HepG2 (cell line): ENCODE results near the gene FOXN3. TPM values are rescaled to one million over a fixed set of nuclear protein-coding genes. Genes with fewer than 3 reads are reported as not detected.

Experiments
- ATAC-seq: fragments of 200-7000 bp; cut with Tn5 transposase; 3 replicates; pipeline ENCODE4 v1.9.1; 2020; ENCODE audit warnings: mild to moderate bottlenecking, moderate library complexity
- BruUV-seq: library from RNA; stranded (reverse); fragments of 400-500 nt; replicated peaks from 2 replicates; lab custom pipeline; 2021; lab: Mats Ljungman, UMichigan
- CTCF ChIA-PET: fragments of 300-600 bp; formaldehyde crosslinking; extraction: SDS; loops from one replicate; lab custom pipeline; 2021; ENCODE audit warnings: low total read pairs, inconsistent platforms, low intra/inter-chr PET ratio; lab: Yijun Ruan, JAX
- POLR2A ChIA-PET: fragments of 350-600 bp; sonication (Branson Sonifier 250); formaldehyde crosslinking; loops from one replicate; lab custom pipeline; 2020; ENCODE audit warnings: antibody characterized with exemption, inconsistent platforms; lab: Yijun Ruan, JAX
- DNase-seq: peaks from one replicate; pipeline ENCODE4 v3.0.0-alpha.2; 2015; ENCODE audit warnings: low spot score
- FAIRE-seq: peaks from 3 replicates; lab custom pipeline; 2011; peaks lifted over from hg19 to GRCh38; lab: Jason Lieb, UNC
- H2AFZ ChIP-seq: one replicate; pipeline ENCODE4 v1.6.1; 2011; ENCODE audit warnings: low read length, inconsistent platforms
- H3K27ac ChIP-seq: fragments of 300-600 bp; 3 replicates; pipeline ENCODE4 v1.8.0; 2011; ENCODE audit warnings: mixed run types, mild to moderate bottlenecking, mixed read lengths, low read length, inconsistent platforms; ENCODE audit not compliant: insufficient read depth; ENCODE audit errors: extremely low read length
- H3K27me3 ChIP-seq, 2 experiments: fragments of 200-600 bp in 1 of 2; 2 replicates in 1 of 2; 3 replicates in 1 of 2; pipeline versions ENCODE4 v1.6.0 to v1.8.0; 2011; ENCODE audit warnings: low read length in 2 of 2, mild to moderate bottlenecking in 2 of 2, moderate library complexity in 2 of 2, inconsistent platforms in 1 of 2; ENCODE audit not compliant: insufficient read depth in 2 of 2, control insufficient read depth in 1 of 2
- H3K36me3 ChIP-seq, 2 experiments: fragments of 200-600 bp in 1 of 2; replicated peaks in 1 of 2; 2 replicates in 1 of 2; 3 replicates in 1 of 2; pipeline versions ENCODE4 v1.5.1 to v1.8.0; 2011; ENCODE audit warnings: low read length in 2 of 2, inconsistent platforms in 1 of 2; ENCODE audit not compliant: insufficient read depth in 2 of 2, control insufficient read depth in 1 of 2
- H3K4me1 ChIP-seq: 2 replicates; pipeline ENCODE4 v1.5.1; 2012; ENCODE audit warnings: low read length, inconsistent platforms; ENCODE audit not compliant: insufficient read depth
- H3K4me2 ChIP-seq: 2 replicates; pipeline ENCODE4 v1.6.0; 2011; ENCODE audit warnings: low read depth, low read length, inconsistent platforms
- H3K4me3 ChIP-seq, 3 experiments: fragments of 200-600 bp in 1 of 3; sonication (generic), shearing (Covaris generic) in 1 of 3; replicated peaks in 1 of 3; 2 replicates each; pipeline ENCODE4 v1.5.1; 2011 to 2016; ENCODE audit warnings: low read length in 3 of 3, inconsistent platforms in 2 of 3, low read depth in 2 of 3, mild to moderate bottlenecking in 2 of 3, control low read depth in 1 of 3, mixed read lengths in 1 of 3; ENCODE audit not compliant: insufficient read depth in 1 of 3
- H3K79me2 ChIP-seq: one replicate; pipeline ENCODE4 v1.6.1; 2011; ENCODE audit warnings: low read length, inconsistent platforms; ENCODE audit not compliant: insufficient read depth
- H3K9ac ChIP-seq: 2 replicates; pipeline ENCODE4 v1.6.0; 2011; ENCODE audit warnings: mild to moderate bottlenecking, low read depth, low read length, inconsistent platforms; ENCODE audit not compliant: insufficient read depth
- H3K9me3 ChIP-seq: 2 replicates; pipeline ENCODE4 v1.5.1; 2012; ENCODE audit warnings: mild to moderate bottlenecking, low read length
- H4K20me1 ChIP-seq: 2 replicates; pipeline ENCODE4 v1.6.0; 2011; ENCODE audit warnings: inconsistent platforms, mild to moderate bottlenecking, low read length, moderate library complexity; ENCODE audit not compliant: insufficient read depth
- ARHGAP35 ChIP-seq: sonication (generic); formaldehyde crosslinking; IDR thresholded peaks from 2 replicates; pipeline ENCODE4 v1.9.0; 2022; ENCODE audit warnings: mild to moderate bottlenecking, inconsistent platforms, moderate library complexity, missing genetic modification reagents, borderline replicate concordance
- ATF3 ChIP-seq: sonication (generic); formaldehyde crosslinking; IDR thresholded peaks from 2 replicates; pipeline ENCODE4 v1.4.0; 2020; ENCODE audit warnings: missing genetic modification reagents
- FOXP1 ChIP-seq, 2 experiments: fragments of 450-650 bp in 1 of 2; IDR thresholded peaks; 2 replicates each; pipeline ENCODE4 v1.6.1; 2017 to 2018; ENCODE audit warnings: antibody characterized with exemption in 1 of 2
- GATAD2A ChIP-seq: IDR thresholded peaks from 2 replicates; pipeline ENCODE4 v1.6.1; 2016
- GLI4 ChIP-seq: sonication (generic); formaldehyde crosslinking; IDR thresholded peaks from 2 replicates; pipeline ENCODE4 v1.5.1; 2020; ENCODE audit warnings: missing genetic modification reagents, mild to moderate bottlenecking, moderate library complexity, borderline replicate concordance
- HES4 ChIP-seq: sonication (generic); formaldehyde crosslinking; IDR thresholded peaks from 2 replicates; pipeline ENCODE4 v1.9.0; 2021; ENCODE audit warnings: mild to moderate bottlenecking, missing genetic modification reagents, borderline replicate concordance
- KDM3A ChIP-seq: IDR thresholded peaks from 2 replicates; pipeline ENCODE4 v1.6.1; 2018; ENCODE audit warnings: low read depth, missing compliant biosample characterization
- MZF1 ChIP-seq: sonication (generic); formaldehyde crosslinking; IDR thresholded peaks from 2 replicates; pipeline ENCODE4 v1.8.1; 2023; ENCODE audit warnings: mild to moderate bottlenecking, missing genetic modification reagents, borderline replicate concordance
- ZBED4 ChIP-seq: sonication (generic); formaldehyde crosslinking; IDR thresholded peaks from 2 replicates; pipeline ENCODE4 v1.4.0; 2020; ENCODE audit warnings: missing genetic modification reagents, borderline replicate concordance
- ZBTB8A ChIP-seq: sonication (generic); formaldehyde crosslinking; IDR thresholded peaks from 2 replicates; pipeline ENCODE4 v1.4.0; 2020; ENCODE audit warnings: mild to moderate bottlenecking, low read depth, missing genetic modification reagents, borderline replicate concordance
- ZIK1 ChIP-seq: sonication (generic); formaldehyde crosslinking; IDR thresholded peaks from 2 replicates; pipeline ENCODE4 v1.5.0; 2020; ENCODE audit warnings: mild to moderate bottlenecking, low read depth, missing genetic modification reagents, borderline replicate concordance
- ZNF253 ChIP-seq: sonication (generic); formaldehyde crosslinking; IDR thresholded peaks from 2 replicates; pipeline ENCODE4 v1.8.0; 2022; ENCODE audit warnings: mild to moderate bottlenecking, missing genetic modification reagents, borderline replicate concordance
- ZNF260 ChIP-seq: sonication (generic); formaldehyde crosslinking; IDR thresholded peaks from 2 replicates; pipeline ENCODE4 v1.4.0; 2020; ENCODE audit warnings: missing genetic modification reagents, low read depth, mild to moderate bottlenecking, borderline replicate concordance
- ZNF496 ChIP-seq: sonication (generic); formaldehyde crosslinking; IDR thresholded peaks from 2 replicates; pipeline ENCODE4 v1.8.1; 2023; ENCODE audit warnings: mild to moderate bottlenecking, moderate library complexity, missing genetic modification reagents; ENCODE audit not compliant: insufficient replicate concordance
- ZNF878 ChIP-seq: sonication (generic); formaldehyde crosslinking; IDR thresholded peaks from 2 replicates; pipeline ENCODE4 v1.8.1; 2023; ENCODE audit warnings: mild to moderate bottlenecking, missing genetic modification reagents, moderate library complexity
- ZSCAN22 ChIP-seq: sonication (generic); formaldehyde crosslinking; IDR thresholded peaks from 2 replicates; pipeline ENCODE4 v1.4.0; 2020; ENCODE audit warnings: mild to moderate bottlenecking, missing genetic modification reagents
- WGBS: methylation state at CpG from one replicate; pipeline ENCODE4 v1.1.6; 2017; ENCODE audit warnings: low lambda C conversion rate; 5-methylcytosine and 5-hydroxymethylcytosine counted together
- in situ Hi-C: cut with HindIII; loops from 2 replicates; pipeline ENCODE4 v1.10.0; 2017; ENCODE audit warnings: low pct_unique_long_range_greater_than_20kb; ENCODE audit not compliant: extremely low pct_ligation_motif_present
- intact Hi-C: fragments of 100-400 bp; cut with micrococcal nuclease; formaldehyde crosslinking; loops from one replicate; pipeline ENCODE4 v1.10.0; 2022; ENCODE audit not compliant: unreplicated experiment
- polyA plus RNA-seq, 8 experiments: library from polyadenylated mRNA; depleted of rRNA in 3 of 8; stranded (reverse) in 7 of 8; unstranded in 1 of 8; fragments of >200 nt; fragmentation: Illumina TruSeq in 4 of 8; extraction: Trizol in 4 of 8; gene quantifications; 2 replicates each; pipeline versions ENCODE4 v1.2.1 to v1.2.3, GENCODE V29; 2011 to 2016; ENCODE audit warnings: low read depth in 4 of 8, missing spikeins in 1 of 8, mixed read lengths in 1 of 8; ENCODE audit not compliant: insufficient read depth in 1 of 8
- total RNA-seq, 5 experiments: library from RNA; depleted of rRNA; stranded (reverse); fragments of >200 nt; fragmentation: Illumina TruSeq; extraction: Trizol; gene quantifications; 2 replicates each; pipeline ENCODE4 v1.2.3, GENCODE V29; 2016; ENCODE audit warnings: low read depth in 1 of 5
- TF ChIP-seq, protein P1 (sequence below): sonication (generic); IDR thresholded peaks from 2 replicates; pipeline ENCODE4 v1.6.1; 2016; ENCODE audit warnings: low read depth, borderline replicate concordance
- TF ChIP-seq, protein P2 (sequence below): sonication (generic); formaldehyde crosslinking; IDR thresholded peaks from 2 replicates; pipeline ENCODE4 v1.5.1; 2020; ENCODE audit warnings: missing genetic modification reagents, mild to moderate bottlenecking, borderline replicate concordance

Gene FOXN3
- total and polyA plus RNA-seq, 2 of the 13 experiments (the other 11 are each of a cell fraction or from before 2014, with no cell fraction given): 32.4 to 70.2 TPM

DNA sequence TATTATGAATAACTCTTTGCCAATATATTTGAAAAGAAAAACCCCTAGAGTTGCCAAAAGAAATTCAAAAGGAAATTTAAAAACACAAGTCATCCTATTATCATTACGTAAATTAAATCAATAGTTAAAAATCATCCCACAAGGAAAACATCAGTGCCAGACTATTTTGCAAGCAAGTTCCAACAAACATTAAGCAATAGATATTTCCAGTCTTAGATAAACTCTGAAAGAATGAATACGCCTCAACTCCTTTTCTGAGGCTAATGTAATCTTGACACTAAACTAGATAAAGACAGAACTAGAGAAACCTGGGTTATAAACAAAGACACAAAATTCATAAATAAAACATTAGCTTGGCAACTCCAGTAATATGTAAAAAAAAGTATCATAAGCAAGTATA is 245.9 kb downstream of the FOXN3 start (continued):
- no peak for TF ChIP-seq FOXP1 (IDR thresholded peaks at IDR 0.05)
- TF ChIP-seq FOXP1 (CRISPR knock-in tag; IDR thresholded peaks at IDR 0.05): no peak
- TF ChIP-seq GATAD2A (CRISPR knock-in tag): peak; percentile 81
- no peak for TF ChIP-seq HES4 (CRISPR knock-in tag)
- no peak for TF ChIP-seq ZNF496 (CRISPR knock-in tag)
- no peak for TF ChIP-seq ZNF878
- no peak for TF ChIP-seq ARHGAP35 (CRISPR knock-in tag)
- no peak for TF ChIP-seq ZBTB8A (CRISPR knock-in tag)
- TF ChIP-seq KDM3A: no peak
- no peak for TF ChIP-seq ATF3
- no peak for TF ChIP-seq GLI4

DNA sequence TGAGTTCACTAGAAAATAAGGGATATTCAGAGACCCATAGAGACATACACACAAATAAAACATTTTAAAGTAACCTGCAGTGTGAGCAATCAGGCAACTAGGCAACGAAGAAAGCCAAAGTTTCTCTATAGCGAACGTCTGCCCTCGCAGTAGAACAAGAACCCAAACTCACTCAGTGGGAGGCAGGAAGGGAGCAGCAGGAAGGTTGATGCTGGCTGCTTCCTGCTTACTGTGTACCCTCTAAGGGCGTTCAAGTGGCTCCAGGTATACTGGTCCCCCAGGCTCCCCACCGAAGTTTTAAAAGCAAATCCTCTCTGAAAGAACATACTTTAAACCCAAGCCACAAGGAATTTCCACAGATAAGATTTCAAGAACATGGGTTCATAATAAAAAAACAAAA is 249.3 kb downstream of the FOXN3 start:
- FAIRE-seq (no peak), ATAC-seq (no peak), DNase-seq (no peak)
- no peak overlapping the region for H3K9ac ChIP-seq
- no peaks in the 10 kb centered on the region for H3K4me1 ChIP-seq
- H3K79me2 ChIP-seq: no peaks in the 10 kb centered on the region
- H4K20me1 ChIP-seq: peaks cover 5% of the 10 kb centered on the region; the same call in 1 of the 2 replicates
- no peak overlapping the region for H3K4me3 ChIP-seq
- ChIA-PET POLR2A (no interaction called here), CTCF (no interaction called here)
- H3K4me2 ChIP-seq: no peak overlapping the region
- peaks cover 24 to 47% of the 10 kb centered on the region in 2 experiments for H3K36me3 ChIP-seq
- H2AFZ ChIP-seq: no peak overlapping the region
- 98% methylated on average over 6 of the region's 6 CpGs for WGBS
- H3K27ac ChIP-seq: no peak overlapping the region
- in situ Hi-C loops (no loop called here), intact Hi-C loops (no loop called here)
- no peaks in the 10 kb centered on the region for H3K27me3 ChIP-seq
- H3K9me3 ChIP-seq: peaks cover 12% of the 10 kb centered on the region
- BruUV-seq: no TSS peak
- TF ChIP-seq, protein P1, sequence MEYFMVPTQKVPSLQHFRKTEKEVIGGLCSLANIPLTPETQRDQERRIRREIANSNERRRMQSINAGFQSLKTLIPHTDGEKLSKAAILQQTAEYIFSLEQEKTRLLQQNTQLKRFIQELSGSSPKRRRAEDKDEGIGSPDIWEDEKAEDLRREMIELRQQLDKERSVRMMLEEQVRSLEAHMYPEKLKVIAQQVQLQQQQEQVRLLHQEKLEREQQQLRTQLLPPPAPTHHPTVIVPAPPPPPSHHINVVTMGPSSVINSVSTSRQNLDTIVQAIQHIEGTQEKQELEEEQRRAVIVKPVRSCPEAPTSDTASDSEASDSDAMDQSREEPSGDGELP: no peak
- TF ChIP-seq ZIK1 (CRISPR knock-in tag) (no peak), MZF1 (no peak), ZNF260 (CRISPR knock-in tag) (no peak), ZNF253 (CRISPR knock-in tag) (no peak), ZSCAN22 (CRISPR knock-in tag) (no peak), ZBED4 (no peak)
- TF ChIP-seq, protein P2, sequence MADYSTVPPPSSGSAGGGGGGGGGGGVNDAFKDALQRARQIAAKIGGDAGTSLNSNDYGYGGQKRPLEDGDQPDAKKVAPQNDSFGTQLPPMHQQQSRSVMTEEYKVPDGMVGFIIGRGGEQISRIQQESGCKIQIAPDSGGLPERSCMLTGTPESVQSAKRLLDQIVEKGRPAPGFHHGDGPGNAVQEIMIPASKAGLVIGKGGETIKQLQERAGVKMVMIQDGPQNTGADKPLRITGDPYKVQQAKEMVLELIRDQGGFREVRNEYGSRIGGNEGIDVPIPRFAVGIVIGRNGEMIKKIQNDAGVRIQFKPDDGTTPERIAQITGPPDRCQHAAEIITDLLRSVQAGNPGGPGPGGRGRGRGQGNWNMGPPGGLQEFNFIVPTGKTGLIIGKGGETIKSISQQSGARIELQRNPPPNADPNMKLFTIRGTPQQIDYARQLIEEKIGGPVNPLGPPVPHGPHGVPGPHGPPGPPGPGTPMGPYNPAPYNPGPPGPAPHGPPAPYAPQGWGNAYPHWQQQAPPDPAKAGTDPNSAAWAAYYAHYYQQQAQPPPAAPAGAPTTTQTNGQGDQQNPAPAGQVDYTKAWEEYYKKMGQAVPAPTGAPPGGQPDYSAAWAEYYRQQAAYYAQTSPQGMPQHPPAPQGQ (CRISPR knock-in tag): no peak
